GM12878 (cell line): ENCODE results near the gene UNC13B. TPM values are rescaled to one million over a fixed set of nuclear protein-coding genes. Genes with fewer than 3 reads are reported as not detected.

Experiments used
- ATAC-seq: fragments of 200-7000 bp; cut with Tn5 transposase; 3 replicates; pipeline ENCODE4 v1.9.1; 2020; ENCODE audit warnings: mild to moderate bottlenecking, moderate library complexity
- BruUV-seq: library from RNA; stranded (reverse); fragments of 400-500 nt; replicated peaks from 2 replicates; lab custom pipeline; 2021; lab: Mats Ljungman, UMichigan
- CTCF ChIA-PET: fragments of 300-600 bp; sonication (Branson Sonifier 250); formaldehyde crosslinking; extraction: SDS; loops from one replicate; lab custom pipeline; 2021; ENCODE audit warnings: inconsistent platforms; lab: Yijun Ruan, JAX
- POLR2A ChIA-PET: fragments of 350-600 bp; formaldehyde crosslinking; extraction: SDS; loops from one replicate; lab custom pipeline; 2021; ENCODE audit warnings: inconsistent platforms; lab: Charles Lee
- RAD21 ChIA-PET: fragments of 300-600 bp; sonication (Branson Sonifier 250); formaldehyde crosslinking; loops from one replicate; lab custom pipeline; 2023; ENCODE audit warnings: antibody characterized with exemption; ENCODE audit not compliant: unreplicated experiment; lab: Charles Lee
- SMC1A ChIA-PET: fragments of 300-600 bp; sonication (Branson Sonifier 250); formaldehyde crosslinking; loops from one replicate; lab custom pipeline; 2023; ENCODE audit not compliant: unreplicated experiment, uncharacterized antibody; lab: Charles Lee
- DNase-seq: peaks from one replicate; pipeline ENCODE4 v3.0.0-alpha.2; 2011; ENCODE audit warnings: low read depth, low spot score
- FAIRE-seq: peaks from 3 replicates; lab custom pipeline; 2011; peaks lifted over from hg19 to GRCh38; lab: Jason Lieb, UNC
- H2AFZ ChIP-seq: 2 replicates; pipeline ENCODE4 v1.6.0; 2011; ENCODE audit warnings: low read depth, low read length, control low read depth; ENCODE audit not compliant: control insufficient read depth
- H3K27ac ChIP-seq: 2 replicates; pipeline ENCODE4 v1.5.1; 2011; ENCODE audit warnings: control low read depth; ENCODE audit not compliant: control insufficient read depth, insufficient read depth
- H3K27me3 ChIP-seq, 2 experiments: replicated peaks in 1 of 2; 2 replicates each; pipeline versions ENCODE4 v1.6.0 to v1.6.1; 2011; ENCODE audit warnings: low read length in 1 of 2; ENCODE audit not compliant: control insufficient read depth in 2 of 2, insufficient read depth in 2 of 2
- H3K36me3 ChIP-seq, 2 experiments: 2 replicates each; pipeline ENCODE4 v1.5.1; 2011; ENCODE audit warnings: low read length in 1 of 2; ENCODE audit not compliant: control insufficient read depth in 2 of 2, insufficient read depth in 2 of 2
- H3K4me1 ChIP-seq: 2 replicates; pipeline ENCODE4 v1.6.1; 2011; ENCODE audit warnings: mild to moderate bottlenecking, low read length, moderate library complexity, mixed read lengths; ENCODE audit not compliant: control insufficient read depth, insufficient read depth
- H3K4me2 ChIP-seq: 2 replicates; pipeline ENCODE4 v1.6.0; 2011; ENCODE audit warnings: control low read depth; ENCODE audit not compliant: control insufficient read depth, insufficient read depth
- H3K4me3 ChIP-seq: fragments of 200-600 bp; sonication (generic); 2 replicates; pipeline ENCODE4 v1.5.1; 2016
- H3K79me2 ChIP-seq: 2 replicates; pipeline ENCODE4 v1.6.0; 2011; ENCODE audit warnings: low read length; ENCODE audit not compliant: control insufficient read depth, insufficient read depth
- H3K9ac ChIP-seq: 2 replicates; pipeline ENCODE4 v1.8.0; 2011; ENCODE audit warnings: low read length, control low read depth, mixed read lengths; ENCODE audit not compliant: control insufficient read depth, insufficient read depth
- H3K9me3 ChIP-seq: replicated peaks from 3 replicates; pipeline ENCODE4 v1.5.1; 2011; ENCODE audit warnings: mild to moderate bottlenecking, low read length; ENCODE audit not compliant: control insufficient read depth, insufficient read depth
- H4K20me1 ChIP-seq: 2 replicates; pipeline ENCODE4 v1.6.0; 2011; ENCODE audit not compliant: control insufficient read depth, insufficient read depth
- CBX3 ChIP-seq: fragments of 200-600 bp; sonication (generic); IDR thresholded peaks from 2 replicates; pipeline ENCODE4 v1.6.1; 2016; ENCODE audit warnings: low read depth, borderline replicate concordance
- HDAC2 ChIP-seq: fragments of 200-600 bp; sonication (generic); IDR thresholded peaks from 2 replicates; pipeline ENCODE4 v1.6.1; 2017
- IRF3 ChIP-seq: fragments of 450-650 bp; IDR thresholded peaks from 2 replicates; pipeline ENCODE4 v1.6.1; 2014; ENCODE audit warnings: mild to moderate bottlenecking
- KLF5 ChIP-seq: fragments of 450-650 bp; IDR thresholded peaks from 2 replicates; pipeline ENCODE4 v1.6.1; 2014; ENCODE audit warnings: mild to moderate bottlenecking; ENCODE audit not compliant: partially characterized antibody
- MEF2A ChIP-seq: IDR thresholded peaks from 2 replicates; pipeline ENCODE4 v1.6.1; 2011; ENCODE audit warnings: low read depth, mild to moderate bottlenecking, low read length, moderate library complexity; ENCODE audit not compliant: insufficient read depth
- POLR2AphosphoS2 ChIP-seq: IDR thresholded peaks from 2 replicates; pipeline ENCODE4 v1.6.1; 2011; ENCODE audit warnings: low read depth, mild to moderate bottlenecking, low read length, improper control_type of control experiment, moderate library complexity
- POU2F2 ChIP-seq: IDR thresholded peaks from 3 replicates; pipeline ENCODE4 v1.6.1; 2011; ENCODE audit warnings: low read depth, mild to moderate bottlenecking, low read length, borderline replicate concordance
- PRDM15 ChIP-seq: fragments of 450-650 bp; formaldehyde crosslinking; IDR thresholded peaks from 2 replicates; pipeline ENCODE4 v1.4.0; 2020; ENCODE audit warnings: mild to moderate bottlenecking, moderate library complexity
- SREBF2 ChIP-seq: IDR thresholded peaks from 2 replicates; pipeline ENCODE4 v1.6.1; 2012; ENCODE audit warnings: mild to moderate bottlenecking, low read length
- YY1 ChIP-seq: IDR thresholded peaks from 2 replicates; pipeline ENCODE4 v1.6.1; 2011; ENCODE audit warnings: low read depth, mild to moderate bottlenecking, low read length
- ZNF207 ChIP-seq: fragments of 450-650 bp; IDR thresholded peaks from 2 replicates; pipeline ENCODE4 v1.6.1; 2014; ENCODE audit warnings: antibody characterized with exemption, mild to moderate bottlenecking, borderline replicate concordance
- WGBS: methylation state at CpG from one replicate; pipeline ENCODE4 v1.1.6; 2016; ENCODE audit warnings: low lambda C conversion rate; ENCODE audit not compliant: insufficient replicate concordance, insufficient coverage; ENCODE audit errors: missing lambda C conversion rate; 5-methylcytosine and 5-hydroxymethylcytosine counted together
- in situ Hi-C: fragments of 300-500 bp; cut with MboI; formaldehyde crosslinking; loops from 9 replicates; pipeline ENCODE4 v1.14.3; 2018; ENCODE audit warnings: mixed read lengths
- intact Hi-C: fragments of 100-400 bp; cut with micrococcal nuclease; formaldehyde crosslinking; loops from one replicate; pipeline ENCODE4 v1.14.2; 2022; ENCODE audit not compliant: unreplicated experiment
- polyA plus RNA-seq, 11 experiments: library from polyadenylated mRNA; depleted of rRNA in 4 of 11; unstranded in 6 of 11; stranded (reverse) in 5 of 11; fragments of >200 nt; fragmentation: Nextera tagmentation in 4 of 11; fragmentation: Illumina TruSeq in 1 of 11; extraction: Ambion mirVana in 4 of 11; extraction: Trizol in 1 of 11; gene quantifications; 1 replicate in 1 of 11; 2 replicates in 10 of 11; pipeline versions ENCODE4 v1.2.1 to v1.2.3, GENCODE V29; 2011 to 2016; ENCODE audit warnings: inconsistent platforms in 2 of 11, missing spikeins in 2 of 11, low read depth in 1 of 11
- total RNA-seq, 4 experiments: library from RNA; depleted of rRNA in 3 of 4; stranded (reverse); fragments of >200 nt in 3 of 4; fragmentation: Illumina TruSeq in 1 of 4; extraction: Trizol in 1 of 4; gene quantifications; 2 replicates each; pipeline versions ENCODE4 v1.2.1 to v1.2.3, GENCODE V29; 2013 to 2021

The UNC13B gene
- total and polyA plus RNA-seq, 10 of the 15 experiments (the other 5 are each of a cell fraction or from before 2014, with no cell fraction given) = under 0.01 to 0.42 (median 0.06) TPM; not detected in 4

- CTCF ChIA-PET = no interaction called here
- 4% methylated on average over 1 of the region's 1 CpG for WGBS
- H3K27ac ChIP-seq = no peak overlapping the region
- no peak for ATAC-seq
- in situ Hi-C loops (no loop called here), intact Hi-C loops (no loop called here)
- no peaks in the 10 kb centered on the region for H3K79me2 ChIP-seq
- no peaks in the 10 kb centered on the region for H4K20me1 ChIP-seq
- BruUV-seq = no TSS peak
- SMC1A ChIA-PET = no interaction called here
- DNase-seq = no peak
- H3K9me3 ChIP-seq = no peaks in the 10 kb centered on the region
- FAIRE-seq = no peak
- H2AFZ ChIP-seq = no peak overlapping the region
- no peak overlapping the region for H3K4me3 ChIP-seq
- H3K4me2 ChIP-seq = no peak overlapping the region
- H3K4me1 ChIP-seq = no peaks in the 10 kb centered on the region
- no peaks in the 10 kb centered on the region for H3K36me3 ChIP-seq
- POLR2A ChIA-PET = no interaction called here
- RAD21 ChIA-PET = no interaction called here
- H3K9ac ChIP-seq = no peak overlapping the region
- peaks cover 0 to 2% of the 10 kb centered on the region in 2 experiments; a peak in 1 of 4 replicates for H3K27me3 ChIP-seq
- no peak for TF ChIP-seq POLR2AphosphoS2
- no peak for TF ChIP-seq KLF5
- TF ChIP-seq PRDM15 (CRISPR knock-in tag) = no peak
- TF ChIP-seq ZNF207 = no peak
- no peak for TF ChIP-seq CBX3
- TF ChIP-seq HDAC2 = no peak
- no peak for TF ChIP-seq YY1
- no peak for TF ChIP-seq SREBF2
- no peak for TF ChIP-seq MEF2A
- TF ChIP-seq POU2F2 = no peak
- TF ChIP-seq IRF3 = no peak
- TF ChIP-seq, all 136 proteins: peak for 0
Measured at GRCh38 chr9:35303567-35303966, 141.8 kb downstream of the UNC13B start.
